Stimulated activated CD8-positive, alpha-beta memory T cell treated with anti-CD3 and anti-CD28 coated beads, Interleukin-7, amount 100 ng/mL, for 48 hours (primary cell): ENCODE results near the gene ADK.
"Not testable (repeated sequence)": the region's sequence is repeated elsewhere in the genome, so short reads cannot be mapped to it uniquely, and the experiment has no call there.

Source experiments
- DNase-seq, 2 donors: peaks; one replicate each; pipeline ENCODE4 v3.0.0-alpha.2; 2020; ENCODE audit warnings: low read depth in 1 of 2; ENCODE audit errors: extremely low read depth in 1 of 2

The ADK gene

GRCh38 chr10:74406006-74406405 is 255.0 kb downstream of the ADK start:
- no peak for DNase-seq

GRCh38 chr10:74415146-74415839 is 264.3 kb downstream of the ADK start:
- no peak for DNase-seq

DNA sequence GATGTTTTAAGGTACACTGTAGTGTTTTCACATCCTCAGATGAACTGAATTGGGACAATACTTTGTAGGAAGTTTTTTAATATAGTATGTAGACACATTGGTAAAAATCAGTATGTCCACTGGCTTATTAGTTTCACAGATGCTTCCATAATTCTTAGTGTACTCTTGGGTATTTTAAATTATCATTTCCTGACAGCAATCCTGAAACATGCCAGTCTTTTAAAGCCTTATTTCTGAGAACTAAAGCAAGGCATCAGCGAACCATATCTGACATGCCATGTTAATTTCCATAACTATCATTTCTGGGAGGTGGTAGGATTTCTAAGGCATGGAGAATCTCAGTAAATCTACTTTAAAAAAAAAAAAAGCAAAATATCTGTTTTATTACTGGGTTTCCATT is 266.4 kb downstream of the ADK start:
- DNase-seq = no peak

DNA sequence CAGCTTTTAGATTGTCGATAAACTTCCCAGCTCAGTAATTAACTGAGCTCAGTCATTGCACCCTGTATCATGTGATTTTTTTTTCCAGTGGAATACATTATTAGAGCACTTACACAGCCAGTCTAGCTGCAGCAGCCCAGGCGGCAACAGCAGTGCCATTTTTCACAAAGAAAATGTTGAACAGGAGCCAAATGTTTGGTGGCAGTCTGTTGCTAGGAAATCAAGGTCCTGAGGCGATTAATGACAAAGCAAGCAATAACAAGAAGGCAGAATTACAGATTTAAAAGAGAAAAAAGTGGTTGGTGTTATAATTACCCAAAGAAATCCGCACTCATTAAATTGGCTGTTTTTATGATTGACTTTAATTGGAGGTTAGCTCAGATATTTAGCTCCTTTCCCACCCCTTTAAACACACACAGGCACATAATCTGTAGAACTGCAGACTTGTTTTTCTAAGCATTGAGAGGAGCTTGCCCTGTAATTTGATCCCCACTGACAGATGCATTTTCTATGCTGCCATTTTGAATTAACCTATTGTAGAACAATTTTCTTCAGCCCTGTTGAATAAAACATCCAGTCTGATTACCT is 267.4 kb downstream of the ADK start:
- no peak for DNase-seq

- DNase-seq = no peak
These were observed 268.5 kb downstream of the ADK start for GRCh38 chr10:74419491-74419951.

DNA sequence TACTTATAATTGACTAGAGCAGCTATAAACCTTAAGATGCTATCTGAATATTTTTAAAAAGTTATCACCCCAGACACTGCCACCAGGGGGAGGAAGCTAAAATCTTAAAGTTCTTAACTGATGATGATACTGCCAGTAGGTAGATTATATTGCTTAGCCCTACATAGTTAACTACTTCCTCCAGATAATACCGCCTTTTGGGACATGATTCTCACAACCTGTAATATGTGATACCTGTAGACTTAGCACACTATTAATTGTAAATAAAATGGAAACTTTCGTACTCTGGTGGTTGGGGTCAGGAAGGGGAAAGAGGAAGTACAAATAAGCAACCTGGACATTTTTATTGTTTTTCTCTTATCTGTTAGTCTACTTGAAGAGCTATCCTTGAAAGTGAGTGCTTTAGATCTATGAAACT is 268.9 kb downstream of the ADK start:
- DNase-seq = no peak

DNA sequence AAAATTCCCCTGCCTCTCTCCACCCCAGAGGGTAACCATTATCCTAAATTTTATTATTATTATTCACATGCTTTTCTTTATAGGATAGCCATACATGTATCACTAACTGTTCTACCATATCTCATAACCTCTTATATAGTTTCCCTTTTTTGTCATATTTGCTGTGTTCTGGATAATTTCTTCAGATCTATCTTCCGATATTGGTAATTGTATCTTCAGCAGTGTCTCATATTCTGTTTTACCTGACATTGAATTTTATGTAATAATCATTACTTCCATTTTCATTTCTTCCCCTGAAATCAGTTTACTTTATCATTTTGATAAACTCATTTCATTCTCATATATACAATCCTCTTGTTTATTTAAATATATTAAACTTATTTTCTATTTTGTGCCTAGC is 273.5 kb downstream of the ADK start:
- DNase-seq = no peak

- no peak for DNase-seq
These were observed 274.5 kb downstream of the ADK start for GRCh38 chr10:74425456-74426001.

DNA sequence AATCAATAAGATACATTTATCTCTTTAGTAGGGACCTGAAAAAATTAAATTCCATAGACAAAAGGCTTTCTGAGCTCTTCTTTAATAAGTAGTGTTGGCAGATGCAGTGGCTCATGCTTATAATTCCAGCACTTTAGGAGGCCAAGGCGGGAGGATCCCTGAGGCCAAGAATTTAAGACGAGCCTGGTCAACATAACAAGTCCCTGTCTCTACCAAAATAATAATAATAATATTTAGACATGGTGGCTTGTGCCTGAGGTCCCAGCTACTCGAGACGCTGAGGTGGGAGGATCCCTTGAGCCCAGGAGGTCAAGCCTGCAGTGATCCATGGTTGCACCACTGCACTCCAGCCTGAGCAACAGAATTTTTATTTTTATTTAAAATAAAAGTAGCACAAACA is 280.8 kb downstream of the ADK start:
- DNase-seq = no peak

DNA sequence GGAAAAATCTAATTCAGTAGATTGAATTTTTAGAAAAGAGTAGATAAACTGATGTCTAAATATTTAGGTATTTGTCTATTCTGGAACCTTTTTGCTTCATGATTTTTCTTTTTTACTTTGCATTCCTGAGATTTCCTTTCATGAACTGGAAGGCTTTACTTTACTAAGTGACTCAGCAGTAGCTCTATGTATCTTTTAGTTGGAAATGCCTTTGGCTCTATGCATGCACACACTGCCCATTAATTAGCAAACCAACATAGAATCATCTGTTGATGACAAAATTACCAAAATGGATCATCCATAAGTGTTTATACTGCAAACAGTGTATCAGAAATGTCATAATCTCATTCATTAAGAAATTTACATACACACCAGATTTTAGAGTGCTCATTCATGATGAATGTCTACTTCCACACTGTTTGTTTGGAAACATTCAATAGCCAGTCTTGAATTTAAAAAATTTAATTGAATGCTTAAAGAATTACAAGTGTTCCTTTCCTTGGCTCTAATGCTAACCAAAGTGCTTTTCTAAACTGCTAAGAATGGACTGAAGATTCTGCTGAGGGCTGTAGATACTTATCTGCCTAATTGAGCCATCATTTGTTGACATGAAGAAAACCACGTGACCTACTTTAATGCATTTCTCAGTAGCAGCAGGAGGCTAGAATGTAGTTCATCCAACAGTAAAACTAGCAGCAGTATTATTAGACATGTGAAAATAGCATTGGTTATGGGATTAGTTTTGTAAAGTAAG is 282.0 kb downstream of the ADK start:
- no peak for DNase-seq

DNA sequence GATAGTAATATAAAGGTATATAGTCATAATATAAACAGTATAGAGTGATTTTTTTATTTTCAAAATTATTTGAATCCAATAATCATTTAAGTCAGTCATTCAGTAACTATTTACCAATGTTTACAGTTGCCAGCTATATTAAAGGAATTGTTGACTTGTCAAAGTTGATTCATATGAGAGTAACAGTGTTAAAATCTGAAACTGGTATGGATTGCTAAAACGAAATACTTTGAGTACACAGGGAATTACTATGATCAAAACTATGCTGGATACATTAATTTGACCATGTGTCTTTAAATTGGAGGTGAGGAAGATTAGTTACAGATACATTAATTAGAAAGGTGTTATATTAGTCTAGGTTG is 282.6 kb downstream of the ADK start:
- no peak for DNase-seq

DNA sequence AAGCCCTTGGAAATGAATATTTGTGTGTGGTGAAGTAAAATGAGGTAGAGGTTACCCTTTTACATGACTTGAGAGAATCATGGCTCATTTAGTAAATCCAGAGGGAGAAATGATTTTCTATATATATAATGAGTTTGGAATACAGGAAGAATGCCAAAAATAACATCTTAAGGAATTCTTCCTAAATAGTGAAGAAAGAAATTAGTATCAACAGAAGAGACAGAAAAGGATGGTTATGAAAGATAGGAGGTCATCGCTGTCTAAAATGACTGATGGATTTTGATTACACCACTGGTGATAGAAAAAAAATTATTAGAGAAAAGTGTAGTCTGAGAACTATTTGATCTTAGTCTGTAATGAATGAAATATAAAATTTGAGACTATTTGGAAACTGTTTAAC is 283.0 kb downstream of the ADK start:
- DNase-seq = no peak

GRCh38 chr10:74434547-74434946 is 283.5 kb downstream of the ADK start:
- no peak for DNase-seq

DNA sequence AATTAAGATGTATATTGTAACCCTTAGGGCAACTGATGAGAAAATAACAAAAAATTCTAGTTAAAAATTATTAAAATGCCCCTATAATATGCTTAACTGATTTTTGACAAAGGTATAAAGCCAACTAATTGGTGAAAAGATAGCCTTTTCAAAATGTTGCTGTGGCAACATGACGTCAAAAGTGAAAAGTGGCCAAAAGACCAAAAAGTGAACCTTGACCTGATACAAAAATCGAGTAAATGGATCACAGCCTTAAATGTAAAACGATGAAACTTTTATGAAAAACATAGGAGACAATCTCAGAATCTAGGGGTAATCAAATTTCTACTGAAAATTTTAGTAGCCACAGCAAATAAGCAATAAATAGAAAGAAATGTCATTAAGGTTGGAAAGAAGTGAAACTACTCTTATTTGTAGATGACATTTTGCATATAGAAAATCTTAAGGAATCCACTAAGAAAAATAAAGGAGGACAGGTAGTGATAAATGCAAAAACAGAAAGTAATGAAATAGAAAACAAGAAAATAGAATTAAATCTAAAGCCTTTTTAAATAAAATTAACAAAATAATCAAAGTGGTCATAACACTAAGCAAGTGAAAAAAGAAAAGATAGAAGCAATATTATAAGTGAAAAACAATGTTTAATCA is 285.6 kb downstream of the ADK start:
- DNase-seq = no peak

GRCh38 chr10:74437822-74438221 is 286.8 kb downstream of the ADK start:
- DNase-seq = no peak

DNA sequence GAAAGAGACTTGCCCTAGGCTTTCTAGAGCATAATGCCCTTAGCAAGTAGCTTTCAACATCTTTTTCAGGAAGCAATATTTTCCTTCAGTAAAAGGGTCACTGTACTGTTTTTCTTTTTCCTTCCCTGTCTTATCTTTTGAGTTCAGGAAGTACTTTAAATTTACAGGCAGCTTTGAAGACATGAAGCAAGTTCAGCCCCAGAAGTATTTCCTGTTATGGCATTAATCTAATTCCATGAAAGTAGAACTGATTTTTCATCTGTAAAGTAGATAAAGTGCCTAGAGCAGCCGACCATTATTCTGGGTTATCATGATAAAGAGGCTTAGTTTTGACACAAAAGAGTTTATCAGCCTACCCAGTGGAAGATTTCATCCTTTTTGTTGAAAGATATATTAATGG is 288.2 kb downstream of the ADK start:
- DNase-seq = no peak

DNA sequence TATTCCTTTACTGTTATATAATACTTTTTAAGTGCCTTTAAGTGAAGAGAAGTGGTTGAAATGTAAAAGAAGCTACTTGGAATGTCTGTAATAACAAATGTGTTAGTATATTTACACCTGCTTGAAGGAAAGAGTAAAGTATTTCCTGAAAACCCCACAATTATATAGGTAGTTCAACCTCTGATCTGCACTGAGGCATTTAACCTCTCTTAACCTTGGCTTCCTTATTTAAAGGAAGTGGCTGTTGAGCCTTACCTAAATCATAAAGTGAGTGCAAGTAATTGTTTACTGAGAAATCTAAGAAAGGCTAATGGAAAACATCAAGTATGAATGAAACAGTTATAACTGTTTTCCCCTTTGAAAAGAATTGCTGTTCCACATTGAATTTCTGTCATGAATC is 294.5 kb downstream of the ADK start:
- no peak for DNase-seq

DNA sequence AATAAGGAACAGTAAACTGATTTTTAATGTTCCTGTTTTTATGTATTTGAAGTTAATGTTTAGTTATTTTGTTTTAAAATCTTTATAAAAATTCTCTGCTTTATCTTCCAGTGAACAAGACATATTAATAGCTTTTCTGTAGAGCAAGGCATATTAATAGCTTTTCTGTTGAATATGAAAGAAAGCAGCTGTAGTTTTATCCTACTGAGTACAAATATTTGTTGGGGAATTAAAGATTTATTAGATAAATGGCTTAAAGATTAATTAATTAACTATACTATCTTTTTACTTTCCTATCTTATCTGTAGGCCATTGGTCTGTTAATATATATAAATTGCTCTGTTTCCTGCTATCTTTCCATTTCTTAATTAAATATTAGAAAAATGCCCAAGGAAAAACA is 299.6 kb downstream of the ADK start:
- DNase-seq = no peak

DNA sequence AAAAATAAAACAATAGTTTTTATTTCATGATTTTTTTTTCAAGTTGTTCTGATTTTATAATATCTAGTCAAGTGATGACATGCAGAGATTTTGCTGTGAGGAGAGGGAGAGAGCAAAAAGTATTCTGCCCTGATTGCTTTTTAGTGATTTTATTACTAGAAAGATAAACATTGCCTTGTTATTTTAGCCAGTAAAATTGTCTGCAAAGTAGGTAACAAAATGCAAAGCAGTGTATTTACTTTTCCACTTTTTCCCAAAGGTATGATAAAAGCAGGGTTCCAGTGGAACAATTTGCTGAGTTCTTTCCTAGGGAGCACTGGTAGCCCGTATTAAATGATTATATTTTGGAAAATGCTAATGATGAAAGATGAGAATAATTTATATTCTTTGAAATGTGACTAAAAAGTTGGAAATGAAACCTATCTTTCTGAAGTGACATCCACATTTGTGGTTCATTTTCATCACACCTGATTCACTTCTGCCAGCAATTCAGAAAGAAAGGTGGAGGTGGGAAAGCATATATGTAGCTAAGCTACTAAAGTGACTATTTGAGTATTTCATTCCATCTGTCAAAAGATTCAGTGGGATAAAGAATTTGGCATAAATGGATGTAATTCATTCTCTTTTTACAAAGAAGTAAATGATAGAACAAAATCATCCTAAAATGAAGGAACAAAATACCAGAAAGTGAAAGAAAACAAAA is 300.3 kb downstream of the ADK start:
- DNase-seq = no peak

- no peak for DNase-seq
These were observed 302.1 kb downstream of the ADK start for GRCh38 chr10:74453169-74453568.

DNA sequence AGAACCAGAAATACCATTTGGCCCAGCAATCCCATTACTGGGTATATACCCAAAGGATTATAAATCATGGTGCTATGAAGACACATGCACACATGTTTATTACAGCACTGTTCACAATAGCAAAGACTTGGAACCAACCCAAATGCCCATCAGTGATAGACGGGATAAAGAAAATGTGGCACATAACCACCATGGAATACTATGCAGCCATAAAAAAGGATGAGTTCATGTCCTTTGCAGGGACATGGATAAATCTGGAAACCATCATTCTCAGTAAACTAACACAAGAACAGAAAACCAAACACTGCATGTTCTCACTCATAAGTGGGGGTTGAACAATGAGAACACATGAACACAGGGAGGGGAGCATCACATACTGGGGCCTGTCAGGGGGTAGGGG is 306.5 kb downstream of the ADK start:
- DNase-seq = not testable (repeated sequence)
